Measurements from ENCODE around the gene ARHGAP18.
A peak's percentile ranks its signal among the peaks of the same experiment; 100 is the strongest.

ARHGAP18 gene

GRCh38 chr6:129709769-129710449 lies at the start of gene ARHGAP18:
Gene ARHGAP18 (minus strand): TSS chr6:129710177. CDS start chr6:129710136, 41 bp downstream.
- DNase-seq (ENCODE audit: low spot score), result peak; percentile 89

GRCh38 chr6:129755787-129756186 lies 45.8 kb upstream of the ARHGAP18 start:
- no peak for DNase-seq (ENCODE audit: low spot score)

GRCh38 chr6:129754750-129755149 lies 44.8 kb upstream of the ARHGAP18 start:
- no peak for DNase-seq (ENCODE audit: low spot score)

GRCh38 chr6:129753422-129753821 lies 43.4 kb upstream of the ARHGAP18 start:
- DNase-seq (ENCODE audit: low spot score), result peak; percentile 53

- DNase-seq (ENCODE audit: low spot score), result no peak
Observed at GRCh38 chr6:129751384-129751783, 41.4 kb upstream of the ARHGAP18 start.

GRCh38 chr6:129750360-129750759 lies 40.4 kb upstream of the ARHGAP18 start:
- DNase-seq (ENCODE audit: low spot score), result no peak

GRCh38 chr6:129749749-129750120 lies 39.8 kb upstream of the ARHGAP18 start:
- peak; percentile 48 for DNase-seq (ENCODE audit: low spot score)

GRCh38 chr6:129748901-129749748 lies 39.1 kb upstream of the ARHGAP18 start:
- DNase-seq (ENCODE audit: low spot score), result peak; percentile 19

- peak; percentile 6 for DNase-seq (ENCODE audit: low spot score)
Observed at GRCh38 chr6:129748212-129748900, 38.4 kb upstream of the ARHGAP18 start.

GRCh38 chr6:129747588-129748112 lies 37.7 kb upstream of the ARHGAP18 start:
- DNase-seq (ENCODE audit: low spot score), result no peak

GRCh38 chr6:129744880-129745237 lies 34.9 kb upstream of the ARHGAP18 start:
- DNase-seq (ENCODE audit: low spot score), result no peak

- peak; percentile 57 for DNase-seq (ENCODE audit: low spot score)
Observed at GRCh38 chr6:129744201-129744879, 34.4 kb upstream of the ARHGAP18 start.

GRCh38 chr6:129740013-129740412 lies 30.0 kb upstream of the ARHGAP18 start:
- no peak for DNase-seq (ENCODE audit: low spot score)

GRCh38 chr6:129736105-129736504 lies 26.1 kb upstream of the ARHGAP18 start:
- no peak for DNase-seq (ENCODE audit: low spot score)

- DNase-seq (ENCODE audit: low spot score), result no peak
Observed at GRCh38 chr6:129733290-129733689, 23.3 kb upstream of the ARHGAP18 start.

GRCh38 chr6:129732542-129732941 lies 22.6 kb upstream of the ARHGAP18 start:
- no peak for DNase-seq (ENCODE audit: low spot score)

- DNase-seq (ENCODE audit: low spot score), result no peak
Observed at GRCh38 chr6:129732034-129732433, 22.1 kb upstream of the ARHGAP18 start.

GRCh38 chr6:129731428-129731827 lies 21.5 kb upstream of the ARHGAP18 start:
- no peak for DNase-seq (ENCODE audit: low spot score)

- DNase-seq (ENCODE audit: low spot score), result no peak
Observed at GRCh38 chr6:129730477-129731165, 20.6 kb upstream of the ARHGAP18 start.

GRCh38 chr6:129726650-129727049 lies 16.7 kb upstream of the ARHGAP18 start:
- no peak for DNase-seq (ENCODE audit: low spot score)

- no peak for DNase-seq (ENCODE audit: low spot score)
Observed at GRCh38 chr6:129725341-129725740, 15.4 kb upstream of the ARHGAP18 start.

Data from GM03348 (cell line).